Loucy (cell line): ENCODE results near the gene HEG1.

Experiments
- CTCF ChIP-seq: fragments of 200-600 bp; sonication (generic); conservative IDR thresholded peaks from 2 replicates; pipeline ENCODE4 v1.5.1; 2014; ENCODE audit warnings: mild to moderate bottlenecking, antibody characterized with exemption, low read length
- EZH2phosphoT487 ChIP-seq: fragments of 200-600 bp; IDR thresholded peaks from 2 replicates; pipeline ENCODE4 v1.6.1; 2018; ENCODE audit warnings: antibody characterized with exemption, mild to moderate bottlenecking, moderate library complexity, borderline replicate concordance

- TF ChIP-seq CTCF (no peak), EZH2phosphoT487 (no peak)
These were observed 20.6 kb downstream of the HEG1 start for GRCh38 chr3:125035217-125035616.
